Fibroblast of lung (primary cell): ENCODE results near the gene MTG2.

Source experiments
- CTCF ChIP-seq, 2 donors: IDR thresholded peaks in 1 of 2; conservative IDR thresholded peaks in 1 of 2; 1 replicate in 1 of 2; 2 replicates in 1 of 2; pipeline ENCODE4 v1.5.1; 2011 to 2012; ENCODE audit warnings: low read length in 2 of 2, control low read depth in 1 of 2, inconsistent platforms in 1 of 2, low read depth in 1 of 2, mild to moderate bottlenecking in 1 of 2
- EZH2 ChIP-seq: IDR thresholded peaks from 2 replicates; pipeline ENCODE4 v1.5.1; 2012; ENCODE audit warnings: low read length, control low read depth, mild to moderate bottlenecking; ENCODE audit errors: missing control alignments

- TF ChIP-seq CTCF (conservative IDR thresholded peaks at IDR 0.05 in 1 of 2, IDR thresholded peaks at IDR 0.05 in 1 of 2; ENCODE audit: low read depth in 1 of 2, low read length in 2 of 2) (no peak), EZH2 (no peak)
These were observed 24.8 kb upstream of the MTG2 start for GRCh38 chr20:62158088-62158400.
